HG03097 (cell line): ENCODE measurements around the gene EML5.
"Not testable (repeated sequence)": the region's sequence is repeated elsewhere in the genome, so short reads cannot be mapped to it uniquely, and the experiment has no call there.

Experiments used
- ATAC-seq: cut with Tn5 transposase; IDR thresholded peaks from one replicate; pipeline ENCODE4 v1.9.1; 2021; ENCODE audit not compliant: unreplicated experiment, low FRiP score

Gene EML5

GRCh38 chr14:88792473-88793258 is at the start of gene EML5:
TSS of gene EML5 (minus strand) at chr14:88792953. CDS start at chr14:88792503, 450 bp downstream.
- ATAC-seq = peak; percentile 84

DNA sequence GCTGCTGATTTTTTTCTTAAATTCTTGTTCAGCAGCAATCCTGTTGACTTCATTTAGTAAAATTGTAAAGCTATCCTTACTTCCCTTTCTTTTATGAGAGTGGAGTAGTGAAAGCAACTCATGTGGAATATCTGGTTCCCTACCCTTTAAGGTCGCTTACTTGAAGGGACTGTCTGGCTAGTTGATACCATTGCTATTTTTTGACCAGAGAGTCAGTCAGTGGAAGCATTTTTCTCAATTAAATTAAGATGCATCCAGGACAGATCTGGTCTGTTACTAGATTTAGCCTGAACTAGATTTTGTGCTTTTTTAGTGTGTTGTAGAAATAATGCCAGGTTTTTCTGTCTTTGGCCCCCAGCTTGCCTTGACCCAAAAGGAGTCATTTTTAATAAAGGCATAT is 49.7 kb upstream of the EML5 start:
- no peak for ATAC-seq

DNA sequence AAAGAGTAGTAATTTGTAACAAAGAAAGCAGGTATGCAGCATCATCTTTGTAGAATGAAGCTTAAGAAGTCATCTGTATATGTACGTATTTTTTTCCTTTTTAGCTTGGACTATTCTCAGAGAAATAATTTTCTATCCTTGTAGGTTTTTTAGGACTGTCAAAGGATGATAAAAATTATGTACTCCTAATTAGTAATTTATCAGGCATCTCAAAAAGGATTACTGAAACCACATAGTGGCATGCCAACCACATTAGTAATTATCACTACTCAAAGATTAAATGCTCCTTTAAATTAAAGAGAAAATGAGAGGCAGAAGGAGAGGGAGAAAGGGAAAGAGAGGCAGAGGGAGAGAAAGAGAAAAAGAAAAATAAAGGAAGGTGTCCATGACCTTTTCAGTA is 49.0 kb upstream of the EML5 start:
- no peak for ATAC-seq

DNA sequence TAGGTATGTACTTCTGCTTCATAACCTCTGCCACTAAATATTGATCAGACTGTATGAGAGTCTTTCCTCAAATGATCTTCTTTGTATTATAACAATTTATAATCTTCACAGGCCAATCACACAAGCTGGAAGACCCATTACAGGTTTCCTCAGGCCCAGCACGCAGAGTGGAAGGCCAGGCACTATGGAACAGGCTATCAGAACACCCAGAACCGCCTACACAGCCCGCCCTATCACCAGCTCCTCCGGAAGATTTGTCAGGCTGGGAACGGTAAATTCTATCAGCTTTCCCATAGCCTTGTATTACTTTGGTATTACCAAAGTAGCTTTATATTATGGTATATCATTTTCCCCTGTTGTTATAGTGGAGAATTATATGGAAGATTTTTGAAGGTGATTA is 48.2 kb upstream of the EML5 start:
- no peak for ATAC-seq

DNA sequence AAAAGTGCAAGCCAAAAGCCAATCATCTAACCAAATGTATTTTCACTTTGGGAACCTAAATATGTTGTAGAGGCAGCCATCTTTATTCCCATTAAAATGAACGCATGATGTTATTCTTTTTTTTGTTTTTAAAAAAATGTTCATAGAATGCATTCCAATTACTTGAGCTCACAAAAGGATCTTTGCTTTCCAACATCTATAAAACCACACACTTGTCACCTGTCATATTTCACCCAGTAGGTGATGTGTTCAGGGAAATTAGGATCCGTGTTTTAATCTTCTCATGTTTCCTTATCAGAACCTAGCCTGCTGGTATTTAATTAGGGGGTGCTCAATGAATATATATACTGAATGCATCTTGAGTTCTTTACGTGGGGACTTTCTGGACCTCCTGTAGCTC is 45.3 kb upstream of the EML5 start:
- no peak for ATAC-seq

DNA sequence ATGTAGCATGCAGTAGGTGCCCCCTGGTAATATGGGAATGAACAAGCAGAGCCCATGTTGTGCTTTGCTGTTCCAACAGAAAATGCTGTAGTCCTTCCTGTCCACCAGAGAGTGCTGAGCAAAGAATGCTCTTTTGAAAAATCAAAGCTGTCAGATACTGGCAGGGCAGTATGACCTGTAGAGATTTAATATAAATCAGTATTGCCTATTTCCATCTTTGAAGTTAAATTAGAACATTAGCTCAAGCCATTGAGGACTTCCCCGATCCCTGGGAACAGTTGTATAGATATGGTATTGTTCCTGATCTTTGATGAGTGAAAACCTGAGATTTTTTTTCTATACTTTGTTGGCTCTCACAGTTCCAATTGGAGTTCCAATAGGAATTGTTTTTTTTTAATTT is 44.7 kb upstream of the EML5 start:
- no peak for ATAC-seq

GRCh38 chr14:88835661-88836060 is 42.9 kb upstream of the EML5 start:
- no peak for ATAC-seq

GRCh38 chr14:88834883-88835431 is 42.2 kb upstream of the EML5 start:
- no peak for ATAC-seq

- no peak for ATAC-seq
Measured at GRCh38 chr14:88831284-88831683, 38.5 kb upstream of the EML5 start.

DNA sequence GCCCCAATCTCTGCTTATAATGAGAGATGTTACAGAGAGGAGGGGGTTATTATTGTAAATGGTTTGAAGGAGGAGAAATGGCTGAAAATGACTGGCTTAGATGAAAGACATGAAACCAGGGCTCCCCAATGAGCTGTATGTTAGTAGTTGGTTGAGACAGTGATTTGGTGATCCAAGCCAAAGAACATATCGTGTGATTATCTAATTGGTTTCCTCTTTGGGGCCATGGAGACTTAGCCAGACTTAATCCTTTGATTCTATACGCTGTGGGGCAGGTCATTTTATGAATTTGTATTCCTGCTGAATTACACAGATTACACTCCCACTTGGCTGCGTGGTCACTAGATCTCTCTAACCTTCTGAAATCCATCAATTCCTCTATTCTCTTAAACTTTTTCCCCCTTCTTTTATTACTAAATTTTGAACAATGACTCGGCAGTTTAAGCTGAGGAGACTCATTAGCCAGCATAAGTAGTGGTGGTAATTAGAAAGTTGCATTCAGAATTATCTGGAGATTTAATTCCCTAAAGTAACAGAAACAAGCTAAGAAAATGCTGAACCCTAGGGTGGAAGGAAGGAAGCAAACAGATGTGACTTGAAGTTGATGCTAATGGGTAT is 37.0 kb upstream of the EML5 start:
- no peak for ATAC-seq

DNA sequence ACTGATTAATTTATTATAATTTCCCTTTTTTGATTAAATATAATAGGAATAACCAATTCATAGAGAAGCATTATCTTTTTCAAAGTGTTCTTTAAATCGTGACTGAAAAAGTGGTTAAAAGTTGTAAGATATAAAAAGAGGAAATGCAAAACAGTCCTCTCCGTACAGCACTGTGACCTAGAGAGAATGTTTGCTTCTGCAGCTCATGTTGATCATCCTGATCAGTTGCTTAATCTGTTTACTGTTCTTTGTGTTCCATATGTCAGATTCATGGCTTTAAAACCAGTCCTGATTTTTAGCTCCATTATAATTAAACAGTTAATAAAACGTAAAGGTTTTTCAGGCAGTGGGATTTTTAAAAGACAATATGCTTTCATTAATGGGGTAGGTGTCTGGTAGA is 36.4 kb upstream of the EML5 start:
- ATAC-seq = no peak

GRCh38 chr14:88825503-88825902 is 32.8 kb upstream of the EML5 start:
- no peak for ATAC-seq

- no peak for ATAC-seq
Measured at GRCh38 chr14:88825078-88825458, 32.3 kb upstream of the EML5 start.

- ATAC-seq = peak; percentile 99
Measured at GRCh38 chr14:88824314-88825077, 31.7 kb upstream of the EML5 start, which contains the start of gene TTC8. TSS of gene TTC8 (plus strand) at chr14:88824651. CDS start at chr14:88824708, 57 bp downstream.

GRCh38 chr14:88823968-88824313 is 31.2 kb upstream of the EML5 start:
- ATAC-seq = no peak

- no peak for ATAC-seq
Measured at GRCh38 chr14:88821888-88822287, 29.1 kb upstream of the EML5 start.

DNA sequence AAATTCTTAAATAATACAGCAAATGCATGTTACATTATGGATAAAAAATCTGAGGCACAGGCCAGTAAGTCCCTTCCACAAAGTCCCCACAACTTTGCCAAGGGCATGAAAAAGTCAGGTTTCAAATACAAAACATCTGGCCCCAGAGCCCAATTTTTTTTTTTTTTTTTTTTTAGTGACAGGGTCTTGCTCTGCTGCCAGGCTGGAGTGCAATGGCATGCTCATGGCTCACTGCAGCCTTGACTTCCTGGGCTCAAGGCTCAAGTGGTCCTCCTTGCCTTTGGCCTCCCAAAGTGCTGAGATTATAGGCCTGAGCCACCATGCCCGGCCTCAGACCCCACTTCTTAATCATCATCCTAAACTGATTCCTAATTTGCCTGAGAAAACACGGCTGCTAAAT is 28.6 kb upstream of the EML5 start:
- ATAC-seq = no peak

- ATAC-seq = not testable (repeated sequence)
Measured at GRCh38 chr14:88819674-88820073, 26.9 kb upstream of the EML5 start.

- ATAC-seq = no peak
Measured at GRCh38 chr14:88818018-88818417, 25.3 kb upstream of the EML5 start.

GRCh38 chr14:88815980-88816379 is 23.2 kb upstream of the EML5 start:
- no peak for ATAC-seq

- no peak for ATAC-seq
Measured at GRCh38 chr14:88808359-88808758, 15.6 kb upstream of the EML5 start.
